Activated naive CD8-positive, alpha-beta T cell treated with anti-CD3 and anti-CD28 coated beads, Interleukin-2, amount 10 ng/mL, durations not matched to agents 7 days and 5 days (primary cell): ENCODE measurements around the gene SELE. TPM values are rescaled to one million over a fixed set of nuclear protein-coding genes. Genes with fewer than 3 reads are reported as not detected.

ENCODE experiments used
- total RNA-seq, 2 experiments: library from RNA; stranded (reverse); gene quantifications; one replicate each; pipeline ENCODE4 v1.2.3, GENCODE V29; 2021

Gene SELE
- total RNA-seq, 2 experiments from 2014 or later = not detected

Other genes with a start within 250 kb of the SELE start
- 1 to 10 TPM; 4.8 to 5.0 TPM for gene SLC19A2, start 248.1 kb downstream of the SELE start, total RNA-seq
- 1 to 10 TPM in 1 of 2 experiments, under 1 TPM in 1; 0.99 to 1.3 TPM for gene F5, start 147.6 kb downstream of the SELE start, total RNA-seq
- gene SELP, start 104.0 kb downstream of the SELE start, total RNA-seq = under 1 TPM; 0.45 to 0.83 TPM
- gene SELL, start 22.5 kb downstream of the SELE start, total RNA-seq = 100 to 1,000 TPM; 130 to 135 TPM
- gene METTL18, start 60.8 kb upstream of the SELE start, total RNA-seq = 10 to 100 TPM; 17.8 to 18.6 TPM
- gene SCYL3, start 159.8 kb upstream of the SELE start, total RNA-seq = 10 to 100 TPM; 15.6 to 19.2 TPM